ENCODE measurements around the gene PBXIP1. TPM values are rescaled to one million over a fixed set of nuclear protein-coding genes. Genes with fewer than 3 reads are reported as not detected.

The PBXIP1 gene
- polyA plus RNA-seq, 1 donor (not counting 4 experiments of a cell fraction or from before 2014, with no cell fraction given): 15.6 TPM

GRCh38 chr1:154896771-154897286 is 59.1 kb downstream of the PBXIP1 start:
- H3K4me1 ChIP-seq (ENCODE audit: control insufficient read depth, extremely low read depth, insufficient read depth, low read length): no peaks in the 10 kb centered on the region

GRCh38 chr1:154895798-154896197 is 60.1 kb downstream of the PBXIP1 start:
- Histone ChIP-seq H3K27ac (ENCODE audit: control insufficient read depth, insufficient read depth, low read length) (no peak overlapping the region), H3K36me3 (ENCODE audit: control insufficient read depth in 2 of 2, extremely low read depth in 1 of 2, insufficient read depth in 2 of 2, low read length in 2 of 2) (no peaks in the 10 kb centered on the region), H3K9ac (ENCODE audit: control insufficient read depth, extremely low read depth, insufficient read depth, low read length) (no peak overlapping the region), H4K20me1 (ENCODE audit: control insufficient read depth, extremely low read depth, insufficient read depth, low read length) (no peaks in the 10 kb centered on the region), H2AFZ (ENCODE audit: control insufficient read depth, low read length) (no peak overlapping the region), H3K9me3 (ENCODE audit: control insufficient read depth, low read depth, low read length) (no peaks in the 10 kb centered on the region), H3K27me3 (ENCODE audit: control insufficient read depth, extremely low read depth, insufficient read depth, low read length) (no peaks in the 10 kb centered on the region), H3K4me3 (ENCODE audit: control insufficient read depth in 2 of 3, extremely low read depth in 1 of 3, insufficient read depth in 2 of 3, low read depth in 1 of 3, low read length in 3 of 3) (no peak overlapping the region), H3K9me1 (ENCODE audit: control insufficient read depth, extremely low read depth, insufficient read depth, low read length) (no peaks in the 10 kb centered on the region), H3K4me2 (ENCODE audit: control insufficient read depth, extremely low read depth, insufficient read depth, low read depth, low read length) (no peak overlapping the region), H3K4me1 (ENCODE audit: control insufficient read depth, extremely low read depth, insufficient read depth, low read length) (no peaks in the 10 kb centered on the region), H3K79me2 (ENCODE audit: control insufficient read depth, insufficient read depth, low read length) (no peaks in the 10 kb centered on the region)
- no peak for DNase-seq (ENCODE audit: low read depth, low spot score)
- TF ChIP-seq EZH2 (IDR thresholded peaks at IDR 0.05; ENCODE audit: low read length) (no peak), CTCF (optimal IDR thresholded peaks at IDR 0.05 in 1 of 3, IDR thresholded peaks at IDR 0.05 in 1 of 3, conservative IDR thresholded peaks at IDR 0.05 in 1 of 3; ENCODE audit: extremely low read depth in 1 of 3, insufficient read depth in 2 of 3, low read length in 3 of 3) (no peak)
- dilution Hi-C loops (cut with MboI; ENCODE audit: extremely low pct_ligation_motif_present, low sequenced_read_pairs): no loop called here
- FAIRE-seq: no peak

More at GRCh38 chr1:154896771-154897286, 59.1 kb downstream of the PBXIP1 start:
- dilution Hi-C loops (cut with MboI; ENCODE audit: extremely low pct_ligation_motif_present, low sequenced_read_pairs): no loop called here
- Histone ChIP-seq H3K9me1 (ENCODE audit: control insufficient read depth, extremely low read depth, insufficient read depth, low read length) (no peaks in the 10 kb centered on the region), H3K4me3 (ENCODE audit: control insufficient read depth in 2 of 3, extremely low read depth in 1 of 3, insufficient read depth in 2 of 3, low read depth in 1 of 3, low read length in 3 of 3) (no peak overlapping the region), H3K27ac (ENCODE audit: control insufficient read depth, insufficient read depth, low read length) (no peak overlapping the region), H3K9ac (ENCODE audit: control insufficient read depth, extremely low read depth, insufficient read depth, low read length) (no peak overlapping the region), H3K27me3 (ENCODE audit: control insufficient read depth, extremely low read depth, insufficient read depth, low read length) (no peaks in the 10 kb centered on the region), H3K9me3 (ENCODE audit: control insufficient read depth, low read depth, low read length) (no peaks in the 10 kb centered on the region), H4K20me1 (ENCODE audit: control insufficient read depth, extremely low read depth, insufficient read depth, low read length) (no peaks in the 10 kb centered on the region), H3K79me2 (ENCODE audit: control insufficient read depth, insufficient read depth, low read length) (no peaks in the 10 kb centered on the region), H3K4me2 (ENCODE audit: control insufficient read depth, extremely low read depth, insufficient read depth, low read depth, low read length) (no peak overlapping the region), H3K36me3 (ENCODE audit: control insufficient read depth in 2 of 2, extremely low read depth in 1 of 2, insufficient read depth in 2 of 2, low read length in 2 of 2) (no peaks in the 10 kb centered on the region), H2AFZ (ENCODE audit: control insufficient read depth, low read length) (no peak overlapping the region)
- FAIRE-seq (no peak), DNase-seq (ENCODE audit: low read depth, low spot score) (no peak)
- TF ChIP-seq CTCF (optimal IDR thresholded peaks at IDR 0.05 in 1 of 3, IDR thresholded peaks at IDR 0.05 in 1 of 3, conservative IDR thresholded peaks at IDR 0.05 in 1 of 3; ENCODE audit: extremely low read depth in 1 of 3, insufficient read depth in 2 of 3, low read length in 3 of 3) (no peak), EZH2 (IDR thresholded peaks at IDR 0.05; ENCODE audit: low read length) (no peak)

Small RNA genes within 50 kb of the gene (small RNA-seq; reads per million reads assigned to genes)
- 0 reads per million in 3 experiments for gene MIR4258 (ENCODE audit: insufficient read length in 3 of 3, low read depth in 3 of 3, low replicate concordance in 1 of 3)
- gene RF00017 (ENCODE audit: insufficient read length in 3 of 3, low read depth in 3 of 3, low replicate concordance in 1 of 3): 0 reads per million in 3 experiments

Other genes starting within 250 kb of the PBXIP1 start
- 0.03 to 0.05 TPM (median 0.03 TPM) in 3 replicates for gene KCNN3, start 85.8 kb downstream of the PBXIP1 start, polyA plus RNA-seq
- gene PMVK, start 19.4 kb downstream of the PBXIP1 start, polyA plus RNA-seq: 25.1 to 28.5 TPM (median 27.4 TPM) in 3 replicates
- 15.1 to 22.3 TPM (median 15.9 TPM) in 3 replicates for gene PYGO2, start 5.7 kb upstream of the PBXIP1 start, polyA plus RNA-seq
- 245 to 385 TPM (median 272 TPM) in 3 replicates for gene SHC1, start 14.6 kb upstream of the PBXIP1 start, polyA plus RNA-seq
- 133 to 300 TPM (median 217 TPM) in 3 replicates for gene CKS1B, start 18.6 kb upstream of the PBXIP1 start, polyA plus RNA-seq
- gene FLAD1, start 27.2 kb upstream of the PBXIP1 start, polyA plus RNA-seq: 44.7 to 101 TPM (median 51.4 TPM) in 3 replicates
- not detected in 3 replicates for gene LENEP, start 37.5 kb upstream of the PBXIP1 start, polyA plus RNA-seq
- gene ZBTB7B, start 46.7 kb upstream of the PBXIP1 start, polyA plus RNA-seq: 15.3 to 51.8 TPM (median 20.9 TPM) in 3 replicates
- gene DCST2, start 77.7 kb upstream of the PBXIP1 start, polyA plus RNA-seq: 0.11 to 0.46 TPM (median 0.14 TPM) in 3 replicates
- gene DCST1, start 77.7 kb upstream of the PBXIP1 start, polyA plus RNA-seq: 0.05 TPM in 1 of 3 replicates, not detected in the others
- 130 to 280 TPM (median 131 TPM) in 3 replicates for gene ADAM15, start 95.2 kb upstream of the PBXIP1 start, polyA plus RNA-seq
- 7.6 to 11.0 TPM (median 9.9 TPM) in 3 replicates for gene EFNA4, start 107.6 kb upstream of the PBXIP1 start, polyA plus RNA-seq
- gene EFNA3, start 122.7 kb upstream of the PBXIP1 start, polyA plus RNA-seq: 3.3 to 9.0 TPM (median 4.4 TPM) in 3 replicates
- gene EFNA1, start 171.8 kb upstream of the PBXIP1 start, polyA plus RNA-seq: 33.2 to 116 TPM (median 77.5 TPM) in 3 replicates
- 54.5 to 72.2 TPM (median 55.6 TPM) in 3 replicates for gene SLC50A1, start 179.8 kb upstream of the PBXIP1 start, polyA plus RNA-seq
- 29.3 to 54.9 TPM (median 32.3 TPM) in 3 replicates for gene DPM3, start 184.4 kb upstream of the PBXIP1 start, polyA plus RNA-seq
- 99.1 to 183 TPM (median 127 TPM) in 3 replicates for gene KRTCAP2, start 217.2 kb upstream of the PBXIP1 start, polyA plus RNA-seq
- 1.6 to 4.5 TPM (median 1.7 TPM) in 3 replicates for gene TRIM46, start 217.8 kb upstream of the PBXIP1 start, polyA plus RNA-seq